ENCODE measurements around the gene SNRPD2.

- TF ChIP-seq CTCF (IDR thresholded peaks at IDR 0.05; ENCODE audit: insufficient read depth, low read length, poor library complexity, severe bottlenecking), result no peak
- no peak for TF ChIP-seq EZH2phosphoT487 (conservative IDR thresholded peaks at IDR 0.05; ENCODE audit: low read length)
Observed at GRCh38 chr19:45663800-45664199, 28.0 kb downstream of the SNRPD2 start.
